T-cell (primary cell): ENCODE results near the gene MDH1. TPM values are rescaled to one million over a fixed set of nuclear protein-coding genes. Genes with fewer than 3 reads are reported as not detected.

Source experiments
- ATAC-seq, 4 experiments: fragments of 200-7000 bp in 3 of 4; fragments of 150-1000 bp in 1 of 4; cut with Tn5 transposase; replicated peaks in 1 of 4; 1 replicate in 3 of 4; 2 replicates in 1 of 4; pipeline ENCODE4 v1.10.0; 2021; ENCODE audit warnings: moderate library complexity in 3 of 4, mild to moderate bottlenecking in 2 of 4, moderate number of reproducible peaks in 1 of 4
- CTCF ChIA-PET, 2 donors: fragments of 300-600 bp; sonication (Branson Sonifier 250); formaldehyde crosslinking; loops; one replicate each; lab custom pipeline; 2022; ENCODE audit warnings: antibody characterized with exemption in 2 of 2; lab: Charles Lee
- POLR2A ChIA-PET, 2 donors: fragments of 300-600 bp; sonication (Branson Sonifier 250); formaldehyde crosslinking; loops; one replicate each; lab custom pipeline; 2022; ENCODE audit warnings: antibody characterized with exemption in 2 of 2; lab: Charles Lee
- DNase-seq, 35 experiments: peaks; one replicate each; pipeline versions ENCODE4 v3.0.0 to v3.0.0-alpha.2; 2013 to 2023
- H3K27ac ChIP-seq: one replicate; pipeline ENCODE4 v1.5.1; 2013; ENCODE audit warnings: low read length
- H3K27me3 ChIP-seq, 2 experiments: replicated peaks in 1 of 2; 1 replicate in 1 of 2; 2 replicates in 1 of 2; pipeline versions ENCODE4 v1.6.1 to v1.7.0; 2013; ENCODE audit warnings: low read length in 1 of 2, mixed read lengths in 1 of 2; ENCODE audit not compliant: control insufficient read depth in 2 of 2, insufficient read depth in 2 of 2; ENCODE audit errors: extremely low read depth in 1 of 2
- H3K36me3 ChIP-seq, 2 donors: 1 replicate in 1 of 2; 2 replicates in 1 of 2; pipeline versions ENCODE4 v1.6.1 to v1.7.0; 2013; ENCODE audit warnings: low read length in 1 of 2; ENCODE audit not compliant: control insufficient read depth in 2 of 2, insufficient read depth in 1 of 2; ENCODE audit errors: extremely low read depth in 1 of 2
- H3K4me1 ChIP-seq, 2 experiments: 1 replicate in 1 of 2; 2 replicates in 1 of 2; pipeline versions ENCODE4 v1.6.1 to v1.7.0; 2013; ENCODE audit warnings: low read length in 2 of 2, mixed read lengths in 1 of 2; ENCODE audit not compliant: insufficient read depth in 2 of 2, control insufficient read depth in 1 of 2; ENCODE audit errors: extremely low read depth in 1 of 2
- H3K4me3 ChIP-seq, 2 donors: 1 replicate in 1 of 2; 2 replicates in 1 of 2; pipeline versions ENCODE4 v1.5.1 to v1.7.0; 2013; ENCODE audit warnings: mild to moderate bottlenecking in 2 of 2, low read length in 1 of 2, moderate library complexity in 1 of 2; ENCODE audit not compliant: control insufficient read depth in 1 of 2; ENCODE audit errors: extremely low read depth in 1 of 2
- H3K9me3 ChIP-seq: 2 replicates; pipeline ENCODE4 v1.7.0; 2013
- H3K27ac Mint-ChIP-seq, 2 donors: one replicate each; pipeline ENCODE4 v1.8.0; 2020 to 2021; ENCODE audit warnings: mild to moderate bottlenecking in 2 of 2, mixed read lengths in 2 of 2
- H3K27me3 Mint-ChIP-seq, 2 donors: one replicate each; pipeline ENCODE4 v1.8.0; 2021 to 2022; ENCODE audit warnings: mixed read lengths in 2 of 2
- H3K36me3 Mint-ChIP-seq: one replicate; pipeline ENCODE4 v1.8.0; 2021; ENCODE audit warnings: mixed read lengths
- H3K4me1 Mint-ChIP-seq, 3 donors: one replicate each; pipeline ENCODE4 v1.8.0; 2020 to 2022; ENCODE audit warnings: mixed read lengths in 3 of 3, mild to moderate bottlenecking in 1 of 3
- H3K4me3 Mint-ChIP-seq, 3 donors: one replicate each; pipeline ENCODE4 v1.8.0; 2020 to 2022; ENCODE audit warnings: mild to moderate bottlenecking in 3 of 3, mixed read lengths in 3 of 3, moderate library complexity in 3 of 3
- H3K9me3 Mint-ChIP-seq, 3 donors: one replicate each; pipeline ENCODE4 v1.8.0; 2020 to 2022; ENCODE audit warnings: mixed read lengths in 3 of 3
- WGBS: methylation state at CpG from one replicate; pipeline ENCODE4 v1.1.5; 2013; ENCODE audit warnings: missing lambda C conversion rate; ENCODE audit not compliant: insufficient coverage; 5-methylcytosine and 5-hydroxymethylcytosine counted together
- total RNA-seq, 35 experiments: library from RNA in 6 of 35; stranded (reverse) in 6 of 35; fragments of 120-200 nt in 1 of 35; gene quantifications; one replicate each; pipeline versions ENCODE4 v1.2.1 to v1.2.4 and lab custom pipeline; 2013 to 2026

Gene MDH1
- total RNA-seq (10 to 100 TPM; 78.9 to 96.3 (median 87.3) TPM), total RNA-seq (lab: John Stamatoyannopoulos, UW) (48.7 to 190 (median 79.7) reads per million in 29 experiments)
- 136 TPM for total RNA-seq (2013)

GRCh38 chr2:63588385-63589147 lies at the start of gene MDH1, which contains the start of gene WDPCP:
Gene MDH1, plus strand, starts transcription at chr2:63588963. Its CDS starts 81 bp downstream, at chr2:63589044.
Gene WDPCP, minus strand, starts transcription at chr2:63588477. Its CDS starts 206 bp downstream, at chr2:63588271.
- Histone ChIP-seq H3K9me3 (no peaks in the 10 kb centered on the region), H3K27me3 (no peaks in the 10 kb centered on the region), H3K27ac (peak within 1 kb of the TSS; percentile 86), H3K4me1 (peaks cover 11 to 13% of the 10 kb centered on the region in 2 experiments), H3K4me3 (peak within 1 kb of the TSS; percentile 93 to 99), H3K36me3 (peaks cover 0 to 3% of the 10 kb centered on the region in 2 donors)
- Mint-ChIP-seq H3K36me3 (no peaks in the 10 kb centered on the region), H3K4me1 (peaks cover 39 to 56% (median 48%) of the 10 kb centered on the region in 3 donors), H3K27me3 (no peaks in the 10 kb centered on the region), H3K4me3 (peak within 1 kb of the TSS; percentile 91 to 98 (median 94)), H3K27ac (peak within 1 kb of the TSS; percentile 92 to 96), H3K9me3 (no peaks in the 10 kb centered on the region)
- CTCF ChIA-PET: interaction anchor here in 1 of 2 donors (0.6 to 1.3 kb wide), 5 partner anchors 252 to 1793 kb away, joined by 3 to 8 read pairs (median 3); partner anchors contain the start of gene UGP2
- ATAC-seq (peak; percentile 85 to 89 (median 86)), DNase-seq (peak; percentile 83 to 98 (median 94))
- WGBS: 0% methylated on average over 30 of the region's 44 CpGs
- POLR2A ChIA-PET: interaction anchor here (0.5 to 1.5 kb wide), 6 partner anchors 9 to 1541 kb away, joined by 3 to 9 read pairs (median 4); partner anchors contain the start of gene RAB1A (in 1 of the 2)

- ATAC-seq (no peak), DNase-seq (no peak)
- no peak overlapping the region for H3K4me3 ChIP-seq
- WGBS: 100% methylated on average over 1 of the region's 6 CpGs
- peaks cover 5 to 8% (median 7%) of the 10 kb centered on the region in 3 donors for H3K9me3 Mint-ChIP-seq
- no peaks in the 10 kb centered on the region for H3K9me3 ChIP-seq
- ChIA-PET POLR2A (no interaction called here), CTCF (no interaction called here)
- H3K4me1 ChIP-seq: no peaks in the 10 kb centered on the region
- no peaks in the 10 kb centered on the region for H3K36me3 ChIP-seq
- no peak overlapping the region for H3K4me3 Mint-ChIP-seq
- no peaks in the 10 kb centered on the region for H3K27me3 ChIP-seq
- H3K27ac Mint-ChIP-seq: no peak overlapping the region
- H3K27me3 Mint-ChIP-seq: no peaks in the 10 kb centered on the region
- peaks cover 8% of the 10 kb centered on the region for H3K36me3 Mint-ChIP-seq
- H3K4me1 Mint-ChIP-seq: no peaks in the 10 kb centered on the region
- no peak overlapping the region for H3K27ac ChIP-seq
Observed at GRCh38 chr2:63539416-63540162, 49.2 kb upstream of the MDH1 start.

GRCh38 chr2:63544017-63544627 lies 44.6 kb upstream of the MDH1 start:
- H3K9me3 Mint-ChIP-seq: peaks cover 0 to 8% (median 6%) of the 10 kb centered on the region in 3 donors

GRCh38 chr2:63545023-63545422 lies 43.7 kb upstream of the MDH1 start:
- peaks cover 0 to 8% (median 6%) of the 10 kb centered on the region in 3 donors for H3K9me3 Mint-ChIP-seq
- peaks cover 0 to under 1% (median 0%) of the 10 kb centered on the region in 3 donors for H3K4me1 Mint-ChIP-seq
- DNase-seq (no peak), ATAC-seq (no peak)
- CTCF ChIA-PET: no interaction called here
- H3K27ac ChIP-seq: no peak overlapping the region
- no peak overlapping the region for H3K4me3 Mint-ChIP-seq
- no CpG with 5 or more reads among the region's 2 CpGs for WGBS
- no peaks in the 10 kb centered on the region for H3K36me3 ChIP-seq
- no peaks in the 10 kb centered on the region for H3K27me3 Mint-ChIP-seq
- H3K4me3 ChIP-seq: no peak overlapping the region
- H3K27me3 ChIP-seq: no peaks in the 10 kb centered on the region
- H3K9me3 ChIP-seq: no peaks in the 10 kb centered on the region
- H3K4me1 ChIP-seq: no peaks in the 10 kb centered on the region
- peaks cover 10% of the 10 kb centered on the region for H3K36me3 Mint-ChIP-seq
- no peak overlapping the region for H3K27ac Mint-ChIP-seq
- POLR2A ChIA-PET: no interaction called here

More at GRCh38 chr2:63544017-63544627, 44.6 kb upstream of the MDH1 start:
- Histone ChIP-seq H3K9me3 (no peaks in the 10 kb centered on the region), H3K4me1 (no peaks in the 10 kb centered on the region), H3K4me3 (no peak overlapping the region), H3K36me3 (no peaks in the 10 kb centered on the region), H3K27ac (no peak overlapping the region), H3K27me3 (no peaks in the 10 kb centered on the region)
- POLR2A ChIA-PET: interaction anchor here in 1 of 2 donors (0.6 kb wide), 1 partner anchor 10 kb away, joined by 4 read pairs; no protein-coding TSS in a partner anchor
- CTCF ChIA-PET: interaction anchor here in 1 of 2 donors (1.3 kb wide), 1 partner anchor 1087 kb away, joined by 4 read pairs; no protein-coding TSS in a partner anchor
- ATAC-seq (no peak), DNase-seq (peak in 1 of 35 experiments; percentile 16)
- peaks cover 7% of the 10 kb centered on the region for H3K36me3 Mint-ChIP-seq
- no peaks in the 10 kb centered on the region for H3K27me3 Mint-ChIP-seq
- no peak overlapping the region for H3K27ac Mint-ChIP-seq
- no peak overlapping the region for H3K4me3 Mint-ChIP-seq
- WGBS: no CpG with 5 or more reads among the region's 1 CpG
- H3K4me1 Mint-ChIP-seq: no peaks in the 10 kb centered on the region

- H3K4me3 ChIP-seq: no peak overlapping the region
- H3K4me3 Mint-ChIP-seq: no peak overlapping the region
- peaks cover 43% of the 10 kb centered on the region for H3K36me3 Mint-ChIP-seq
- no peaks in the 10 kb centered on the region for H3K36me3 ChIP-seq
- no peak overlapping the region for H3K27ac Mint-ChIP-seq
- peaks cover 5 to 28% (median 9%) of the 10 kb centered on the region in 3 donors for H3K9me3 Mint-ChIP-seq
- no peaks in the 10 kb centered on the region for H3K4me1 ChIP-seq
- no CpG with 5 or more reads among the region's 4 CpGs for WGBS
- no peaks in the 10 kb centered on the region for H3K27me3 ChIP-seq
- H3K9me3 ChIP-seq: no peaks in the 10 kb centered on the region
- POLR2A ChIA-PET: no interaction called here
- H3K4me1 Mint-ChIP-seq: peaks cover 8 to 12% (median 10%) of the 10 kb centered on the region in 3 donors
- no peak for ATAC-seq
- CTCF ChIA-PET: no interaction called here
- no peaks in the 10 kb centered on the region for H3K27me3 Mint-ChIP-seq
- no peak for DNase-seq
- no peak overlapping the region for H3K27ac ChIP-seq
Observed at GRCh38 chr2:63553049-63553448, 35.7 kb upstream of the MDH1 start.

- H3K27ac ChIP-seq: no peak overlapping the region
- H3K27ac Mint-ChIP-seq: no peak overlapping the region
- H3K4me3 ChIP-seq: no peak overlapping the region
- no peak overlapping the region for H3K4me3 Mint-ChIP-seq
- H3K36me3 ChIP-seq: no peaks in the 10 kb centered on the region
- no peaks in the 10 kb centered on the region for H3K27me3 ChIP-seq
- H3K27me3 Mint-ChIP-seq: no peaks in the 10 kb centered on the region
- H3K9me3 ChIP-seq: no peaks in the 10 kb centered on the region
- no peak for DNase-seq
- peaks cover 8 to 12% (median 10%) of the 10 kb centered on the region in 3 donors for H3K4me1 Mint-ChIP-seq
- no peaks in the 10 kb centered on the region for H3K4me1 ChIP-seq
- H3K36me3 Mint-ChIP-seq: peaks cover 55% of the 10 kb centered on the region
- WGBS: 96% methylated on average over 7 of the region's 7 CpGs
- H3K9me3 Mint-ChIP-seq: peaks cover 10 to 40% (median 12%) of the 10 kb centered on the region in 3 donors
- ChIA-PET POLR2A (no interaction called here), CTCF (no interaction called here)
- no peak for ATAC-seq
Observed at GRCh38 chr2:63555299-63555698, 33.5 kb upstream of the MDH1 start.
